ENCODE results near the gene CCDC85B.

The CCDC85B gene

GRCh38 chr11:65911682-65912568 is 21.5 kb downstream of the CCDC85B start:
- DNase-seq (ENCODE audit: low read depth) = no peak

DNA sequence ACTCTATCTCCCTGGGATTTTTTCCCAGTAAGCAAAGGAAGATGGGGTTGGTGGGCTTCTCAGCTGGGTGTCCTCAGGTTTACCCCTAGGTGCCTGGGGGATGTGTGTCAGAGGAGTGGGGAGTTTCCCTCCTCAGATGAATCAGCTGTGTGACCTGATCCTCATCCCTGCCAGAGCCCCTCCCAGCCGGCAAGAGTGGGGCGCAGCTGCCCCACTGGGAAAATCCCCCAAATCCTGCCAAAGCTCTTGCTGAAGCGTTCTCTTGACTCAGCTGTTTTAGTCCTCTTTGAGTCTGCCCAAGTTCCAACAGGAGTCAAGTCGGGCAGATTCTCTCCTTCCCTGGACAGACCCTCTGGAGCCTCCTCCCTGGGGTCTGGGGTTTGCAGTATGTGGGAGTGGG is 22.4 kb downstream of the CCDC85B start:
- no peak for DNase-seq (ENCODE audit: low read depth)

DNA sequence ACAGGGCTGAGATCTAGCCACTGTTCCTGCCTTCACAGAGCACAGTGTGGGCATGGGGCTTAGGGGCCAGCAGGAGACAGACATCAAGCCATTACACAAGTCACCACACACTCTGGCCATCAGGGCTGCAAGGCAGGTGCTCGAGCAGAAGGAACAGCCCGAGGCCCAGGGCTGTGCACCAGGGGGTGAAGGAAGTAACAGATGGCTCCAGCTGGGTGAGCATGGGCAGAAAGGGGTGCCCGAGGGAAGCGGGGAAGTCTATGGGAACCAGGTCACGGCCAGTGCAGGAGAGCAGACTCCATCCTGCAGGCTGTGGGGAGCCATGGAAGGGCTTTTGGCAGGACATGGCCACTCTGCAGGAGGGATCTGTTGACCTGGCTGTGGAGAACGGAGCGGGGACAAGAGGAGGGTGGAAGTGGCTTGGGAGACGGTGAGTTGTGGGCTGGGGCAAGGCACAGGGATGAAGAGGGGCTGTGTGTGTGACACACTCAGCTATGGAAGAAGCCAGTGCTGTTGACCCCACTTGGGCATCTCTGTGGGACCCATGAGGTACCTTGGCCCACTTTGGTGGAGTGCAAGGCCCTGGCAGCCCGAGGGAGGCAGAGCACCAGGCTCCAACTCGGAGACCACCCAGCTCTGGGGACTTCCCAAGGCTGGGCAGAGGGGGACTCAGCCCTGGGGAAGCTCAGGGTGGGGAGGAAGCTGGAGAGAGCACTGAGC is 24.8 kb downstream of the CCDC85B start:
- no peak for DNase-seq (ENCODE audit: low read depth)

- no peak for DNase-seq (ENCODE audit: low read depth)
Observed at GRCh38 chr11:65915821-65916251, 25.4 kb downstream of the CCDC85B start.

DNA sequence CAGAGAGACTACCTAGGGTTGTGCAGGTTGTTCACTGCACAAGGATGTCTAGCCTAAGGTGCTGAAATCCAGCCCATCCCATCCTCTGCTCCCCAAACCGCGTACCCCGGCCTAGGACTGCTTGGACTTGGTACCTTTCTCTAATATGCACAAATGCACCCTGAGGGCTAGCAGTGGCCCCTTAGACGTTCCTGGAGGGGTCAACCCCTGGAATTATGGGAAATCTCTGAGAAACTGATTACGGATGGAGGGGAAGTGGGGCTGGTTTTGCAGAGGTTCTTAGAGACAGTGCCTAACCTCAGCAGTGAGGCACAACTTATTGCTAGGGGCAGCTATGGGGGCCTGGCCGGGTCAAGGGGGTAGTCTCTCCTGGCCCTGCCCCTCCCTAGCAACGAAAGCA is 25.9 kb downstream of the CCDC85B start:
- no peak for DNase-seq (ENCODE audit: low read depth)

GRCh38 chr11:65917077-65917433 is 26.6 kb downstream of the CCDC85B start:
- DNase-seq (ENCODE audit: low read depth) = no peak

GRCh38 chr11:65917434-65918210 is 27.1 kb downstream of the CCDC85B start:
- no peak for DNase-seq (ENCODE audit: low read depth)

DNA sequence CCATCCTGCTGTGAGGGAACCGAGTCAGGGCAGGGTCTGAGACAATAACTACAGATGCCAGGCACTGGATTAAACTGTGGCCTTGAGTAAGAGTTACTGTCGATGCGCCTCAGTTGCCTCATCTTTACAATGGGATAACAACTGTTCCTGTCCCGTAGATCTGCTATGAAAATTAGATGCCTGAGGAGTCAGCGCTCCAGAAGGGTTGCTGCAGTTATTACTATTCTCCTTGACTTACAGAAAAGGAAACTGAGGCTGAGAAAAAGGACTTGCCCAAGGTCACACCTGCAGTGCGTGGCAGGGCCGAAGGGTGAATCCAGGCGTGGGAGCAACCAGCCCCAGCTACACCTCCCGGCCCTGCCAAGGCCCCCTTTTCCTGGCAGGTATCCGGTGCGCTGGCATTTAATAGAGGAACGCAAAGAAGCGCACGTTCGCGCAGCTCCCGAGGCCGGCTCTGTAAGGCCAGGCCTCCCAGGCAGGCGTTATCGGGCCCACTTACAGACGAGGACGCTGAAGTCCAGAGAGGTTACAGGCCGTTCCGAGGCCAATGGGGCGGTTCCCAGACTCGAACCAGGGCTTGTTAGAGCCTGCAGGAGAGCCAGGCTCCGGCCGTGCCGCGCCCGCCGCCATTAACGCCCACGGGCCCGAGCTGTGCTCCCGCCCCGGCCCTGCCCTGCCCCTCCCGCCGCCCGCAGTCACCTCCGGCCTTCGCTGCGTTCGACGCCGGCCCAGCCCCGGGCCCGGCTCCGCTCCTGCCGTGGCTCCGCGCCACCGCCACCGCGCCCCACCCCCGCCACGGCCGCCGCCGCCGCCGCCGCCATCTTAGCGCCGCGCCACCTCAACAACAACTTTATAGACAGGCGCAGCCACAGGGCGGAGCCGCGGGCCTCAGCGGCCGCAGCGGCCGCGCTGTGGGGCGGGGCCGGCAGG is 28.0 kb downstream of the CCDC85B start, which contains the start of gene C11orf68:
TSS of gene C11orf68 (minus strand) at position 852 of the 930 bp plus-strand sequence. CDS start at position 821, 31 bp downstream.
- DNase-seq (ENCODE audit: low read depth) = no peak

DNA sequence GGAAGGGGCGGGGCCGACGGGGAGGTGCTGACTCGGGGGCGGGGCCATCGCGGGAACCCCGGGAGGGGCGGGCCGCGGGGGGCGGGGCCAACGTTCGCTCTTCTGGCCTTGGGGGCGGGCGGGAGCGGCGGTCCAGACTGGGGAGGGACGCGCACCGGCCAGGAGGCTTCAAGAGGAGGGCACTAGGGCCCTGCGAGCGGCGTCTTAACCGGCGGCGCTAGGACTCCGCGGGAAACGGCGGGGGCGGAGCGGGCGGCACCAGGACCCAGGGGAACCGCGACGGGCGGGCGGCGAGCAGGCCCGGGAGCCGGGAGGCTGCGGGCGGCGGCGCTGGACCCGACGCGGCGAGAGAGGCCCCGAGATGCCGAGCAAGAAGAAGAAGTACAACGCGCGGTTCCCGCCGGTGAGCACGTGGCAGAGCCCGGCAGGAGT is 28.7 kb downstream of the CCDC85B start, which contains the start of gene DRAP1:
TSS of gene DRAP1 (plus strand) at position 286 of the 432 bp plus-strand sequence. CDS start at position 362, 76 bp downstream.
- DNase-seq (ENCODE audit: low read depth) = peak; percentile 97

GRCh38 chr11:65919573-65920371 is 29.3 kb downstream of the CCDC85B start:
- DNase-seq (ENCODE audit: low read depth) = no peak

DNA sequence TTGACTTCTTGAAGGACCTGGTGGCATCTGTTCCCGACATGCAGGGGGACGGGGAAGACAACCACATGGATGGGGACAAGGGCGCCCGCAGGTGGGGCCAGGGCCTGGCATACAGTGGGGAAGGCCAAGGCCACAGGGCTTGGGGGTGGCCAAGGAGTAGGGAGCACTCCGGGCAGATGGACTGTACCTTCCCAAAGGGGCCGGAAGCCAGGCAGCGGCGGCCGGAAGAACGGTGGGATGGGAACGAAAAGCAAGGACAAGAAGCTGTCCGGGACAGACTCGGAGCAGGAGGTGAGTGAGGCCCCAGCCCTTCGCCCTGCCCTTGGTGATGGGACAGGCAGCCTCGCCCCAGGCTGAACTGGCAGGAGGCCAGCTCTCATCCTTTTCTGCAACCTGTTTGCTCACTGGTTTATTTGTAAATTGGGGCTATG is 29.9 kb downstream of the CCDC85B start:
- no peak for DNase-seq (ENCODE audit: low read depth)

- DNase-seq (ENCODE audit: low read depth) = no peak
Observed at GRCh38 chr11:65921033-65921555, 30.6 kb downstream of the CCDC85B start.

DNA sequence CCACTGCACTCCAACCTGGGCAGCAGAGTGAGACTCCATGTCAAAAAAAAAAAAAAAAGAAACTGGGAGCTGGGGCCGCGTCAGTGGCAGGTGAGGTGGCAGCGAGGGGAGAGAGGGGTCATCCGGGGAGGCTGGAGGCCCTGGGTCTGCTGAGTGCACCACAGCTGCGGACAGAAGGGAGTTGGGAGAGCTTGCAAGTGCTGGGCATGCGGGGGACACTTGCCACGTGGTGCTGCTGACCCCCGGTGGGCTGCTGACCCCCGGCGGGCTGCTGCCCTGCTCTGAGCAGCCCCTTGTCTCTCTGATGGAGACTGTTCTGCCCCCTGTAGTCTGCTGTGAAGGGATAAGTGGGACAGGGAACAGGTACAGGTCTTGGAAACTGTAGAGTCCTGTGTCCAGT is 31.4 kb downstream of the CCDC85B start:
- no peak for DNase-seq (ENCODE audit: low read depth)

- no peak for DNase-seq (ENCODE audit: low read depth)
Observed at GRCh38 chr11:65922565-65922964, 32.1 kb downstream of the CCDC85B start.

DNA sequence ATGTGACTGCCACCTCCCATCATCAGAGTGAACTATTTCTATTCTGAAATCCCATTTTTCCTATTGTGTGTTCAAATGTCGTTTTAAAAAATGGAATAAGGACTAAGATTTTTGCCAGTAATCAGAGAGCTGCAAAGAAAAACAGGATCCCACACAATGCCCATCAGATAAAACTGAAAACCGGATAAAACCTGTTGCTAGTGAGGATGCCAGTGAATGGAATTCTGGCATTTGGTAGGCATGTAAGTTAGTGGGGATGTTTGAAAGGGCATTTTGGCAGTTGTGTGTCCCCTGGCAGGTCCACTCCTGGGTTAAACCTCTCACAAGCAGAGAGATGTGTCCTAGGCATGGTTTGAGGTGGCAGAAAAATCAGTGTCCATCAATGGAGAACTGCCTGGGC is 34.9 kb downstream of the CCDC85B start:
- no peak for DNase-seq (ENCODE audit: low read depth)

DNA sequence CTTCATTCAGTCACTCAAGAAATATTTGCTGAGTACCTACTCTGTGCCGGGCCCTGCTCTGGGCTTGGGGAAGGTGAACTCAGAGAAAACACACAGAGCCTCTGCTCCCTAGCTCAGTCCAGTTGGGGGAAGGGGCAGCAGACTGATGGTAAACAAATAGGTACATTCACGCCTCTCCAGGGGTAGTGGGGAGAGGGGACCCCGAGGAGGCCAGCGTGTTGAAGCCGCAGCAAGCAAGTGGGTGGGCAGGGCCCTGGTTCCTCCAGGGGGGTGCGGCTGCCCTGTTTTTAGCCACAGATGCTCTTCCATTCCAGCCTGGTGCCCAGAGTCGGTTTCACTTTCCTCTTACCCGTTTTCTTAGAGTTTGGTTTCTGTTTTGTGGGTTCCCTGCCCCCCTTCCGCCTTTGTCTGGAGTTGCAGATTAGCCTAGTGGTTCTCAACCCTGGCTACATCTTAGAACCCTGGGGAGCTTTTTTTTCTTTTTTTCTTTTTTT is 37.5 kb downstream of the CCDC85B start:
- peak; percentile 84 for DNase-seq (ENCODE audit: low read depth)

DNA sequence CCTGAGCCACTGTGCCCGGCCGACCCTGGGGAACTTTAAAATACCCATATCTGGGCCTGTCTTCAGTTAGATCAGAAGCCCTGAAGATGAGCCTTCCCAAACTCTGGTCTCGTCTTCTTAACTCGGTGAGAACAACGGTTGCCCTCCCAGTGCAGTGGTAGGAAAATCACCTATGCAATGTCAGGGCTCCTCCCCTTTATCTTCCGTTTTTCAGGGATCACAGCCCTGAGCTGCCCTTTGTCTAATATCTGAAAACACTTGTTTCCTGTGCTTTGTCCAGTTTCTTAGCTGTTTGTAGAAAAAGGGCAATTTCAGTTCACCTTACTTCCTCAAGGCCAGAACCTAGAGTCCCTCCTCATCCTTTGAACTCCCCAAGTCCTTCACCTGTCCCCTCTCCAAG is 38.2 kb downstream of the CCDC85B start:
- DNase-seq (ENCODE audit: low read depth) = no peak

DNA sequence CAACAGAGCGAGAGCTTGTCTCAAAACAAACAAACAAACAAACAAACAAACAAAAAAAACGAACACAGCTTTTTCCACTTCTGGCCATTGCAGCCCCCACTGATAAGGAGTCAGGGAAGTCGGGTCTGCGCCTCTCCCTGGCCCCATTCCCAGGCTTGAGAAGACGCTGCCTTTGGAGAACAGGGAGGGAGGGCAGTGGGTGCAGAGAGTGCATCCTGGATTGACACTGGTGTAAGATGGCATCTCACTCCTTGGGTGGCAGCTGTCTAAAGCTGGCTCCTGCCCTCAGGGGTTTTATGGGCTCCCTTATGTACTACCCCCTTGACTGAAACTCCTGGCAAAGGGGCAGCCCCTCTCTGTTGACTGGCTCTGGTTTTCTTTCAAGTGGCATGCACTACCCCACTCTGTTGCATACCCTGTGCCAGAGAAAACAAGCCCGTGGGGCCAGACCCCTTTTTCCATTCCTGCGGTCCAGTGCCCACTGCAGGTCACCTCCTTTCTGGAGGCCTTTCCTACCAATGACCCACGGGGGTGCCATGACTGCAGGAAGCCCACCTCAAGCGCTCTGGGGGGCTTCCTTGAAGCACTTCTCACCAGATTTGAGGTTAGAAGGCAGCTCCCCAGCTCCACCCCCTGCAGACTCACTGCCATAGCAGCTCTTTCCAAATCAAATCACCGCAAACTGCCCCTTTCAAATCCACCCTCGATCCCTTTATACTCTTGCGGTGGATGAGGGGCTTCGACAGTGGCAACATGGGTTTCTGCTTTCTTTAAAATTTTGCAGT is 41.5 kb downstream of the CCDC85B start:
- DNase-seq (ENCODE audit: low read depth) = no peak

GRCh38 chr11:65932558-65932919 is 42.1 kb downstream of the CCDC85B start:
- no peak for DNase-seq (ENCODE audit: low read depth)

All from CMK (cell line).